SU-DHL-6 (cell line): ENCODE results near the gene FBXW2.

Experiments used
- EZH2phosphoT487 ChIP-seq: fragments of 200-600 bp; sonication (generic), shearing (Covaris generic); conservative IDR thresholded peaks from 2 replicates; pipeline ENCODE4 v1.6.1; 2018; ENCODE audit warnings: mild to moderate bottlenecking, antibody characterized with exemption, low read length, moderate library complexity, mixed read lengths
- TF ChIP-seq, protein P1 (sequence below): fragments of 200-600 bp; sonication (generic); IDR thresholded peaks from one replicate; pipeline ENCODE4 v1.5.1; 2017; ENCODE audit warnings: antibody characterized with exemption, mild to moderate bottlenecking, low read length, moderate library complexity; ENCODE audit not compliant: insufficient read depth, poor library complexity, severe bottlenecking

DNA sequence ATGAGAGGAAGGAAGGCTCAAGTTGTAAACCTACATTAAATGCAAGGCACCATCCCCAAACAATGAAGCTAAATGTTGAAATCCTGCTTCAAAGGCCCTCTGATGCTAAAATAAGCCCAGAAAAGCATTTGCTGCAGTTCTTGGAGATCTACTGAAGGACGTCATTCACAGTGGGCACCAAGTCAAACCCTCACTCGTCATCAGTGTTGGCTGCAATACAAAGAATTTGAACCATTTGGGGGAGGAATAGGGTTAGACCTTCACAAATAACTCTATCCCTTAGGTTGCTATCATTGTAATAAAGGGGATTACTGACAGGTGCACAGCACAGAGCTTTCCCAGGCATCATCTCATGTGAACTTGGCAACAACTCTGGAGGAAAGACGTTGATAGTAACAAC is 69.7 kb downstream of the FBXW2 start:
- TF ChIP-seq, protein P1, sequence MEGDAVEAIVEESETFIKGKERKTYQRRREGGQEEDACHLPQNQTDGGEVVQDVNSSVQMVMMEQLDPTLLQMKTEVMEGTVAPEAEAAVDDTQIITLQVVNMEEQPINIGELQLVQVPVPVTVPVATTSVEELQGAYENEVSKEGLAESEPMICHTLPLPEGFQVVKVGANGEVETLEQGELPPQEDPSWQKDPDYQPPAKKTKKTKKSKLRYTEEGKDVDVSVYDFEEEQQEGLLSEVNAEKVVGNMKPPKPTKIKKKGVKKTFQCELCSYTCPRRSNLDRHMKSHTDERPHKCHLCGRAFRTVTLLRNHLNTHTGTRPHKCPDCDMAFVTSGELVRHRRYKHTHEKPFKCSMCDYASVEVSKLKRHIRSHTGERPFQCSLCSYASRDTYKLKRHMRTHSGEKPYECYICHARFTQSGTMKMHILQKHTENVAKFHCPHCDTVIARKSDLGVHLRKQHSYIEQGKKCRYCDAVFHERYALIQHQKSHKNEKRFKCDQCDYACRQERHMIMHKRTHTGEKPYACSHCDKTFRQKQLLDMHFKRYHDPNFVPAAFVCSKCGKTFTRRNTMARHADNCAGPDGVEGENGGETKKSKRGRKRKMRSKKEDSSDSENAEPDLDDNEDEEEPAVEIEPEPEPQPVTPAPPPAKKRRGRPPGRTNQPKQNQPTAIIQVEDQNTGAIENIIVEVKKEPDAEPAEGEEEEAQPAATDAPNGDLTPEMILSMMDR = no peak
- TF ChIP-seq EZH2phosphoT487 = no peak
